Stimulated activated effector memory CD8-positive, alpha-beta T cell treated with anti-CD3 and anti-CD28 coated beads, Interleukin-12 subunit alpha, Interleukin-12 subunit beta, amount 100 ng/mL, for 72 hours (primary cell): Measurements from ENCODE around the gene TATDN2.
"Not testable (repeated sequence)": the region's sequence is repeated elsewhere in the genome, so short reads cannot be mapped to it uniquely, and the experiment has no call there.

Experiments used
- ATAC-seq: fragments of 150-1000 bp; cut with Tn5 transposase; 2 replicates; pipeline ENCODE4 v1.10.0; 2021
- DNase-seq, 2 donors: peaks; one replicate each; pipeline ENCODE4 v3.0.0; 2021 to 2022; ENCODE audit warnings: low spot score in 2 of 2
- H3K27ac Mint-ChIP-seq: one replicate; pipeline ENCODE4 v1.8.0; 2022; ENCODE audit warnings: mild to moderate bottlenecking, mixed read lengths
- H3K36me3 Mint-ChIP-seq: one replicate; pipeline ENCODE4 v1.8.0; 2022; ENCODE audit warnings: mild to moderate bottlenecking, mixed read lengths
- H3K4me1 Mint-ChIP-seq: one replicate; pipeline ENCODE4 v1.8.0; 2022; ENCODE audit warnings: mixed read lengths
- H3K4me3 Mint-ChIP-seq: one replicate; pipeline ENCODE4 v1.8.0; 2022; ENCODE audit warnings: mild to moderate bottlenecking, mixed read lengths
- H3K9me3 Mint-ChIP-seq: one replicate; pipeline ENCODE4 v1.8.0; 2022; ENCODE audit warnings: mixed read lengths

TATDN2 gene

GRCh38 chr3:10248984-10249748, 907 bp downstream of the TATDN2 start:
- Mint-ChIP-seq H3K27ac (peak overlapping the region; percentile 96), H3K9me3 (peaks cover 6% of the 10 kb centered on the region), H3K36me3 (peaks cover 71% of the 10 kb centered on the region), H3K4me1 (peaks cover 57% of the 10 kb centered on the region), H3K4me3 (peak overlapping the region; percentile 97)
- peak; percentile 38 for ATAC-seq
- peak; percentile 40 to 78 for DNase-seq

GRCh38 chr3:10249833-10250232, 1.6 kb downstream of the TATDN2 start:
- H3K9me3 Mint-ChIP-seq: peaks cover 6% of the 10 kb centered on the region
- peaks cover 64% of the 10 kb centered on the region for H3K4me1 Mint-ChIP-seq
- H3K36me3 Mint-ChIP-seq: peaks cover 77% of the 10 kb centered on the region
- H3K4me3 Mint-ChIP-seq: peak overlapping the region; percentile 97
- peak; percentile 33 for ATAC-seq
- H3K27ac Mint-ChIP-seq: peak overlapping the region; percentile 96
- no peak for DNase-seq

GRCh38 chr3:10251006-10251405, 2.7 kb downstream of the TATDN2 start:
- H3K4me3 Mint-ChIP-seq: peak overlapping the region; percentile 97
- peaks cover 2% of the 10 kb centered on the region for H3K9me3 Mint-ChIP-seq
- peaks cover 73% of the 10 kb centered on the region for H3K4me1 Mint-ChIP-seq
- peaks cover 83% of the 10 kb centered on the region for H3K36me3 Mint-ChIP-seq
- ATAC-seq (no peak), DNase-seq (no peak)
- peak overlapping the region; percentile 96 for H3K27ac Mint-ChIP-seq

GRCh38 chr3:10253731-10254130, 5.5 kb downstream of the TATDN2 start:
- peaks cover 77% of the 10 kb centered on the region for H3K4me1 Mint-ChIP-seq
- ATAC-seq (no peak), DNase-seq (no peak)
- H3K9me3 Mint-ChIP-seq: no peaks in the 10 kb centered on the region
- peak overlapping the region; percentile 25 for H3K4me3 Mint-ChIP-seq
- peak overlapping the region; percentile 85 for H3K27ac Mint-ChIP-seq
- peaks cover 100% of the 10 kb centered on the region for H3K36me3 Mint-ChIP-seq

- H3K36me3 Mint-ChIP-seq: peaks cover 100% of the 10 kb centered on the region
- H3K9me3 Mint-ChIP-seq: no peaks in the 10 kb centered on the region
- H3K4me1 Mint-ChIP-seq: peaks cover 81% of the 10 kb centered on the region
- ATAC-seq (no peak), DNase-seq (no peak)
- no peak overlapping the region for H3K4me3 Mint-ChIP-seq
- peak overlapping the region; percentile 85 for H3K27ac Mint-ChIP-seq
Measured at GRCh38 chr3:10255835-10256234, 7.6 kb downstream of the TATDN2 start.

- DNase-seq (no peak), ATAC-seq (no peak)
- H3K4me1 Mint-ChIP-seq: peaks cover 80% of the 10 kb centered on the region
- no peaks in the 10 kb centered on the region for H3K9me3 Mint-ChIP-seq
- H3K36me3 Mint-ChIP-seq: peaks cover 100% of the 10 kb centered on the region
- peak overlapping the region; percentile 89 for H3K27ac Mint-ChIP-seq
- no peak overlapping the region for H3K4me3 Mint-ChIP-seq
Measured at GRCh38 chr3:10259036-10259435, 10.8 kb downstream of the TATDN2 start.

- Mint-ChIP-seq H3K4me1 (peaks cover 79% of the 10 kb centered on the region), H3K4me3 (peak overlapping the region; percentile 33), H3K9me3 (no peaks in the 10 kb centered on the region), H3K36me3 (peaks cover 100% of the 10 kb centered on the region), H3K27ac (peak overlapping the region; percentile 89)
- peak; percentile 63 for ATAC-seq
- DNase-seq: no peak
Measured at GRCh38 chr3:10259798-10260197, 11.5 kb downstream of the TATDN2 start.

GRCh38 chr3:10260211-10260701, 12.0 kb downstream of the TATDN2 start:
- Mint-ChIP-seq H3K4me1 (peaks cover 75% of the 10 kb centered on the region), H3K4me3 (peak overlapping the region; percentile 33), H3K9me3 (no peaks in the 10 kb centered on the region), H3K27ac (peak overlapping the region; percentile 89), H3K36me3 (peaks cover 100% of the 10 kb centered on the region)
- no peak for ATAC-seq
- DNase-seq: no peak

GRCh38 chr3:10262027-10262426, 13.8 kb downstream of the TATDN2 start:
- ATAC-seq (no peak), DNase-seq (no peak)
- Mint-ChIP-seq H3K36me3 (peaks cover 100% of the 10 kb centered on the region), H3K4me3 (peak overlapping the region; percentile 2), H3K27ac (peak overlapping the region; percentile 87), H3K4me1 (peaks cover 72% of the 10 kb centered on the region), H3K9me3 (no peaks in the 10 kb centered on the region)

GRCh38 chr3:10263646-10264363, 15.5 kb downstream of the TATDN2 start:
- ATAC-seq (peak; percentile 92), DNase-seq (peak; percentile 34 to 74)
- Mint-ChIP-seq H3K27ac (peak overlapping the region; percentile 67), H3K4me1 (peaks cover 74% of the 10 kb centered on the region), H3K36me3 (peaks cover 100% of the 10 kb centered on the region), H3K4me3 (peak overlapping the region; percentile 62), H3K9me3 (no peaks in the 10 kb centered on the region)

GRCh38 chr3:10265833-10266232, 17.6 kb downstream of the TATDN2 start:
- Mint-ChIP-seq H3K27ac (peak overlapping the region; percentile 56), H3K4me3 (no peak overlapping the region), H3K36me3 (peaks cover 100% of the 10 kb centered on the region), H3K9me3 (no peaks in the 10 kb centered on the region), H3K4me1 (peaks cover 68% of the 10 kb centered on the region)
- DNase-seq (no peak), ATAC-seq (no peak)

- H3K9me3 Mint-ChIP-seq, DNase-seq, ATAC-seq: not testable (repeated sequence)
- peaks cover 100% of the 10 kb centered on the region for H3K36me3 Mint-ChIP-seq
- peaks cover 60% of the 10 kb centered on the region for H3K4me1 Mint-ChIP-seq
- peak overlapping the region; percentile 68 for H3K27ac Mint-ChIP-seq
- peak overlapping the region; percentile 12 for H3K4me3 Mint-ChIP-seq
Measured at GRCh38 chr3:10266936-10267335, 18.7 kb downstream of the TATDN2 start.

GRCh38 chr3:10268116-10268515, 19.9 kb downstream of the TATDN2 start:
- Mint-ChIP-seq H3K27ac (peak overlapping the region; percentile 56), H3K4me1 (peaks cover 58% of the 10 kb centered on the region), H3K9me3 (no peaks in the 10 kb centered on the region), H3K4me3 (no peak overlapping the region), H3K36me3 (peaks cover 100% of the 10 kb centered on the region)
- no peak for ATAC-seq
- no peak for DNase-seq

GRCh38 chr3:10268930-10269329, 20.7 kb downstream of the TATDN2 start:
- DNase-seq (no peak), ATAC-seq (no peak)
- Mint-ChIP-seq H3K4me3 (no peak overlapping the region), H3K27ac (peak overlapping the region; percentile 56), H3K36me3 (peaks cover 100% of the 10 kb centered on the region), H3K9me3 (no peaks in the 10 kb centered on the region), H3K4me1 (peaks cover 58% of the 10 kb centered on the region)

GRCh38 chr3:10269443-10269842, 21.2 kb downstream of the TATDN2 start:
- Mint-ChIP-seq H3K27ac (peak overlapping the region; percentile 56), H3K36me3 (peaks cover 100% of the 10 kb centered on the region), H3K9me3 (no peaks in the 10 kb centered on the region), H3K4me1 (peaks cover 58% of the 10 kb centered on the region), H3K4me3 (no peak overlapping the region)
- DNase-seq (no peak), ATAC-seq (no peak)
